Hypothalamus (tissue), 51 donors: ENCODE measurements around the gene ABHD1.
"Not testable (repeated sequence)": the region's sequence is repeated elsewhere in the genome, so short reads cannot be mapped to it uniquely, and the experiment has no call there.

Experiments
- DNase-seq, 51 donors: peaks; one replicate each; lab custom pipeline; 2025; lab: John Stamatoyannopoulos, UW

The ABHD1 gene

DNA sequence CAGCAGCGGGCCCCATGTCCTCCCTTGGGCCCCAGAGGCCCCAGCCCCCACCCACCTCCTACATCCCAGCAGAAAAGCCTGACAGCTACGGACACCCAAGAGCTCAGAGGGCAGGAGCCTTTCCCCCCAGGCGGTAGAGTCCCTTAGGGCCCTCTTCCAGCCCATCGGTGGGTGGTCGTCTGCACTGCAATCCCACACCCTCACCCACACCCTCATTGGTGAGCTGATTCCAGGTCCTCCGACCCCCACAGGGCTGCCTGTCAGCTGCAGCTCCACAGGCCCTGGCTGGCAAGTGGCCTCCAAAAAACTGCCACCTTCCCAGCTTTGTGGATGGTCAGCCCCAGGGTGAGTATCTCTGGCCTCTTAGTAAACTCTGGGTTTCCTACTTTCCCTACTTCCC lies 35.7 kb downstream of the ABHD1 start:
- no peak for DNase-seq

DNA sequence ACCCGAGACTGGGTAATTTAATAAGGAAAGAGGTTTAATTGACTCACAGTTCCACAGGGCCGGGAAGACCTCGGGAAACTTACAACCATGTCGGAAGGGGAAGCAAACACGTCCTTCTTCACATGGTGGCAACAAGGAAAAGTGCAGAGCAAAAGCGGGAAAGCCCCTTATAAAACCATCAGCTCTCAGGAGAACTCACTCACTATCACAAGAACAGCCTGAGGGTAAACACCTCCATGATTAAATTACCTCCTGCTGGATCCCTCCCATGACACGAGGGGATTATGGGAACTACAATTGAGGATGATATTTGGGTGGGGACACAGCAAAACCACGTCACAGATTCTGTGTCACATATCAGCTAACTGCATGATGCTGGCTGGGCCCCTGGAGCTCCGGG lies 36.6 kb downstream of the ABHD1 start:
- no peak for DNase-seq

DNA sequence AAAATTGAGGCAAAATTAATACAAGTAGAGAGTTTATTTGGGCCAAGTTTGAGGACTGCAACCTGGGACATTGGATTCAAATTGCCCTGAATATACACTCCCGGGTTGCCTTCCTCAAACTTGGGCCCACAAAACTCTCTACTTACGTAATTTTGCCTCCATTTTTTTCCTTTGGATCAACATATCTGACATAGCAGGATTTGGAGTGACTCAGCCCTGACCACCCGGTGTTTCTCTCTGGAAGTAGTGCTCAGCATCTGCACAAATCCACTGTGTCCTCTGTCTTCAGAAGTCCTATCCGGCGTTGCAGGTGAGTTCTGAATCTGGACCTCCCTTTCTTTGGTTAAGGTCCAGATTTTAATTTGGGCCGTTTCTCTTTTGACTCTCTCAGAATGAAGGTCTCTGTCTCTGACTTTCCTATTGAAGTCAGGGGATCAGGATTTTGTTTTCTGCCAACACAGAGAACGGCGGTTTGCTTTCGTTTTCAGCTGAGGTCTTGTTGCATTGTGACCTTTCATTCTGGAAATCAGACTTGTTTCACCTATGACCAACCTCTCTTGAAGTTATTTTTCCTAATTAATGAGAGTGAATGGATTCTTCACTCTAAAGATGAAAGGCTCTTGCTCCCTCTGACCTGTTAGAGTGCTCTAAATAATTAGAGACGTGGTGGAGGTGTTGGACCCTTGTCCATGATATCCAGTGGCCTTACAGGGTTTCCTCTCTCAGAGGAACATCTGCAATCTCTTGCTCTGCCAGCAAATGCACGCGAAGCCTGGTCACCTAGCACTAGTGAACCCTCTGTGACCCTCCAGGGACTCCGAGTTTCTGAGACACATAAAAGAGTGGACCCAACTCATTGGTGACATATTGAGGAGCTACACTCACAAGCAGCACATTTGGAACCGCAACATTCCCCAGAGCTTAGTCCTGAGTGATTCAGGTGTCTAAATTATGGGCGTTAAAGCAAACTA lies 38.8 kb downstream of the ABHD1 start:
- DNase-seq: no peak

DNA sequence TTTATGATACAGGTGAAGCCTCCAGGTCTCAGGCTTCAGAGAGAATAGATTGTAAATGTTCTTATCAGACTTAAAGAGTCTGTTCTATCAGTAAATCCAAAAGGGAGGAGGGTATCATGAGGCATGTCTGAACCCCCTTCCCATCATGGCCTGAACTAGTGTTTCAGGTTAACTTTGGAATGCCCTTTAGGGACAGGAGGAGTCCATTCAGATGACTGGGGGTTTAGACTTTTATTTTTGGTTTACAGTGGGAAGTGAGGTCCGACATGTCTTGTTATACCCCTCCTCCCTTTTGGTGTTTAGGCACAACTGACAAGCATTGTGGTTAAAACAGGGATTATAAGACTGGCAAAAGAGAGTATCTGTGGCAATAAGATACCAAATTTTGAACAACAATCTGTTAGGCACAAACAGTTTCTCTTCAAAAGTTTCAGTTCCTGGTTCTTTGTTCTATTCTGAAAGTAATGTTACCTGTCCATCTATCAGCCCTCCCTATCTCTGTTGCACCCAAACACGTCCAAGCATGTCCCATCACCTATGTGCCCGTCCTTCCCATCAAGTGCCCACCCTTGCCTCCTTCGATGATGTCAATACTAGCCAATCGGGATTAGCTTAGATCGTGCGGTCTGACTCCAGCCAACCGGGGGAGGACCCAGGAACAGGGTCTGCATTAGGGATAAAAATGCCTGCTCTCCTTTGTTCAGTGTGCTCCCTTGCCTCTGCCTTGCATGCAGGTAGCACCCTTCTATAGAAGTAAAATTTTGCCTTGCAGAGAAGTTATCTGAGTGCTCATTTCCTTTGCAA lies 41.5 kb downstream of the ABHD1 start:
- no peak for DNase-seq

DNA sequence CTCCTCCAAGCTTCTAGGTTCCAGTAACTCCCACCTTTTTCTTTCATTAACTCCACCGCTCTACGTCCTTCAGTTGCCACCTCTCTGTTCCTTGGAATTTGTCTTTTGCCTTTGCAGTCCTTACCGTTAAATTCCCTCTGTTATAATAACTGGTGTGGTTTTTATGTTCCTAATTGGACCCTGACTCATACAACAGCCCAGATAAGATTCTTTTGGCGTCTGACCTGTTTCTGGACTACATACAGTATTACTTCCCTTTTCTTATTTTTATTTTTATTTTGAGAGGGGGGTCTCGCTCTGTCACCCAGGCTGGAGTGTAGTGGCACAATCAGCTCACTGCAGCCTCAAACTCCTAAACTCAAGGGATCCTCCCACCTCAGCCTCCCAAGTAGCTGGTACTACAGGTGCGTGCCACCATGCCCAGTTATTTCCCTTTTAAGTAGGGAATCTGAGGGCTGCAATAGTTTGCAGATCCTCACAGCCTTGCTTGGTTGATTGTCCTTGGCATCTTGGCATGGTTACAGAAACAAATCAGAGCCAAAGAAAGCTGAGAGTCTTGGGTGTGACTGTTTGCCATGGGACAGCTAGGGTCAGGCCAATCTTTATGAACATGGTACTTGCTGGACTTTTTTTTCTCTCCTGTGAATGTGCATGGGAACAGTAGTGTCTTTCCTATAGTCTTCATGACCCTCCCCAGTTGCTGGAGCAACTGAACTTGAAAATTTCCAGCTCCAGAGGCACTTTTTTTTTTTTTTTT lies 47.1 kb downstream of the ABHD1 start:
- no peak for DNase-seq

DNA sequence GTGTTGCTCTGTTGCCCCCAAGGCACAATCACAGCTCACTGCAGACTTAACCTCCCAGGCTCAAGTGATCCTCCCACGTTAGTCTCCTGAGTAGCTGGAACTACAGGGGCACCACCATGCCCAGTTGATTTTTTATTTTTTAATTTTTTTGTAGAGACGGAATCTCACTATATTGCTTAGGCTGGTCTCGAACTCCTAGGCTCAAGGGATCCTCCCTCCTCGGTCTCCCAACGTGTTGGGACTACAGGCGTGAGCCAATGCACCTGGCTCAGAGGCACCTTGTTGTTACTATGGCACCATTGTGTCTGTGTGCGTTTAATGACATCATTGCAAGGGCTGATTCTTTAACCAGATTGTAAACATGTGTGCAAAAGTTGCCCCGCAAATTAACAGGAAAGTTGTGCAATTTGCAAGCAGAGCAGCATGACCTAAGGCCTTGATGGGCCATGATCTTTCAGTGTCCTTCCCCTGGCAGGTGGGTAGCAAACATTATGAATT lies 47.8 kb downstream of the ABHD1 start:
- DNase-seq: no peak

DNA sequence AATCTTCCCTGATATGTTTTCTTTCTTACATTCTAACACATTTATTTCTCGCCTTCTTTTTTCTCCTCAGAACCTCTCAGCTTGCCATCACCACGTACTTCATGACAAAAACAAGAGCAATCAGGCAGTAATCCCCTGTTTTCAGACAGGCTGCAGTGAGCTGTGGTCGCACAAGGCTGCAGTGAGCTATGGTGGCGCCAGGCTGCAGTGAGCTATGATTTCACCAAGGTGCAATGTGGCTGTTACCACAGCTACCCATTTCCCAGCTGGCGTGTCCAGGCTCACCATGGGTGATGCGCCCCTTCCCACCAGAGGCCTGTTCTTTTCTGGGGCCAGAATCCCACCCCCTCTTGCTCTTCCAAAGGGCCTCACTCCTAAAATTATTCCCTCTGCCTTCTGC lies 51.0 kb downstream of the ABHD1 start:
- no peak for DNase-seq

DNA sequence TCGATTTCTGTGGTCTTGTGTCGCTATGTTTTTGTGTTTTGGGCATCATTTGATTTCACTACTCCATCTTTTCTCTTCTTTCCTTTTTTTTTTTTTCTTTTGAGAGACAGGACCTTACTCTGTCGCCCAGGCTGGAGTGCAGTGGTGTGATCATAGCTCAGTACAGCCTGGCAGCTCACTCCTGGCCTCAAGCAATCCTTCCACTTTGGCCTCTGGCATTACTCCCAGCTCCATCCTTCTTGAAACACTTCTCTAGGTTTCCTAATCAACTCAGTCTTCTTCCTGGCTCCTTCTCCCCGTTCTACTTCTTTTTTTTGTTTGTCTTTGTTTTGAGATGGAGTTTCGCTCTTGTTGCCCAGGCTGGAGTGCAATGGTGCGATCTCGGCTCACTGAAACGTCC lies 51.7 kb downstream of the ABHD1 start:
- no peak for DNase-seq

DNA sequence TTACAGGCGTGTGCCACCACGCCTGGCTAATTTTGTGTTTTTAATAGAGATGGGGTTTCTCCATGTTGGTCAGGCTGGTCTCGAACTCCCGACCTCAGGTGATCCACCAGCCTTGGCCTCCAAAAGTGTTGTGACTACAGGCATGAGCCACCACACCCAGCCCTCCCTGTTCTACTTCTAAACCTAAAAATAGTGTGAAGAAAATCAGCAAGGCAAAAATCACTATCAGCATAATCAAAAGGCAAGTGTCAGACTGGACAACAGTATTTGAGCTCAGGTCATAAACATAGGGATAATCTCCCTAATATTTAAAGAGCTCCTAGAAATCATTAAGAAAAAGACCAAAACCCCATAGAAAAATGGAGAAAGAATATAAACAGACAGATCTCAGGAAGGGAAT lies 52.2 kb downstream of the ABHD1 start:
- not testable (repeated sequence) for DNase-seq

DNA sequence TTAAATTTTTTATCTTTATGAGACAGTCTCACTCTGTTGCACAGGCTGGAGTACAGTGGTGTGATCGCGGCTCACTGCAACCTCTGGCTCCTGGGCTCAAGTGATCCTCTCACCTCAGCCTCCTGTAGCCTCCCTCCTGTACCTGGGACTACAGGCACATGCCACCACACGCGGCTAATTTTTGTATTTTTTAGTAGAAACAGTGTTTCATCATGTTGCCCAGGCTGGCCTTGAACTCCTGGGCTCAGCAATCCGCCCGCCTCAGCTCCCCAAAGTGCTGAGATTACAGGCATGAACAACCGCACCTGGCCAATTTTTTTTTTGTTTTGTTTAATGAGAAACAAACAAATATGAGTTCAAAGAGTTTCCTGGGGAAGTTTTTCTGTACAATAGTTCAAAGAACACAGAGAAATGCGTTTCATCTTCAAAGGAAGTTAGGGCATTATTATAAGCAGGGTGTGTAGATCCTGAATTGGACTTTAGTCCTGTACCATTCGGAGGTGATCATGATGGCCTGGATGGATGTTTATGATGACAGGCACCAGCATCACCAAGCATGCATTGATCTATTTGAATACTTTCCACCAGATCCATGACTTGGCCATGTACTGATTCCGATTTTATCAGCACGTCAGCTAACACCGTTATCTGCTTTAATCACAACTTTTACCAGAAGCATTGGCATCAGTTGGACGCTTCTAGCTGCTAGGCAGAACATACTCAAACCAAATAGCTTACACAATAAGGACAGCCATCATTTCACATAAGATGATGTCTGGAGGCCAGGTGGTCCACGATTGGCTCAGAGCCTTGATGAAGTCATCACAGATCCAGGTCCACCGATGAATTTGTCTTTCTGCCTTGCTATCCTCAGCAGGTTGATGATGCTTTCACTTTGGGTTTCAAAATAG lies 54.1 kb downstream of the ABHD1 start:
- DNase-seq: no peak

DNA sequence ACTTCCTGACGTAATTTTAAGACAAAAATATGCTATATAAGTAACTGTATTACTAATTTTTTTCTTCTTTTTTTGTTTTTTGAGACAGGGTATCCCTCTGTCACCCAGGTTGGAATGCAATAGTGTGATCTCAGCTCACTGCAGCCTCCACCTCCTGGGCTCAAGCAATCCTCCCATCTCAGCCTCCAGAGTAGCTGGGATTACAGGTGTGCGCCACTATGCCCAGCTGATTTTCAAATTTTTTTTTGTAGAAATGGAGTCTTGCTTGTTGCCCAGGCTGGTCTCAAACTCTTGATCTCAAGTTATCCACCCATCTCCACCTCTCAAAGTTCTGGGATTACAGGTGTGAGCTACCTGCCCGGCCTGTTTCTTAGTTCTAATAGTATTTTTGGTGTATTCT lies 54.9 kb downstream of the ABHD1 start:
- DNase-seq: no peak

DNA sequence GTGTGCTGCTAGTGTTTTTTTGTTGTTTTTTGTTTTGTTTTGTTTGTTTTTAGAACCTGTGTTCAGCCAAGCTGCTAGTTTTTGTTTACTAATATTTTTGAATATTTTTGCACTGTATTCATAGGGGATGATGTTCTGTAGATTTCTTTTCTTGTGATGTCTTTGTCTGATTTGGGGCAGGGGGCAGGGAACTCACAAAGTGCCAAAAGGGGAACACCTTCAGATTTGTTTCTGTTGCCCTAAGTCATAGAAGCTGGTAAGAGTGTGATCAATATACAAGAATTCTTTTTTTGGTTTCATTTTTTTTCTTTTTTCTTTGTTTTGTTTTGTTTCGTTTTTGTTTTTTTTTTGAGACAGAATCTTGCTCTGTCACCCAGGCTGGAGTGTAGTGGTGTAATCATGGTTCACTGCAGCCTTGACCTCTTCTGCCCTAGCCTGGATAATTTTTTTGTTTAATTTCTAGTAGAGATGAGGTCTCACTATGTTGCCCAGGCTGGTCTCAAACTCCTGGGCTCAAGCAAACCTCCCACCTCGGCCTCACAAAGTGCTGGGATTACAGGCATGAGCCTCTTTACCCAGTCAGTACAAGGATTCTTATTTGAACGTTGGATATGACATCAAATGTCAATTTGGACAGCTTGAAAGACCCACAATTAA lies 55.9 kb downstream of the ABHD1 start:
- no peak for DNase-seq
